HepG2 (cell line): ENCODE data around the gene DDR2. TPM values are rescaled to one million over a fixed set of nuclear protein-coding genes. Genes with fewer than 3 reads are reported as not detected.

ENCODE experiments used
- CEBPB ChIP-seq: IDR thresholded peaks from 2 replicates; pipeline ENCODE4 v1.6.1; 2011; ENCODE audit warnings: low read depth, low read length, improper control_type of control experiment, borderline replicate concordance
- GABPB1 ChIP-seq: IDR thresholded peaks from 2 replicates; pipeline ENCODE4 v1.6.1; 2016; ENCODE audit warnings: mild to moderate bottlenecking, missing genetic modification reagents, moderate library complexity, missing compliant biosample characterization
- GATAD1 ChIP-seq: IDR thresholded peaks from 2 replicates; pipeline ENCODE4 v1.6.1; 2016; ENCODE audit warnings: missing genetic modification reagents, missing compliant biosample characterization
- KDM3A ChIP-seq: IDR thresholded peaks from 2 replicates; pipeline ENCODE4 v1.6.1; 2018; ENCODE audit warnings: low read depth, missing compliant biosample characterization
- KLF16 ChIP-seq, 2 experiments: sonication (generic) in 1 of 2; formaldehyde crosslinking in 1 of 2; IDR thresholded peaks; 2 replicates each; pipeline versions ENCODE4 v1.6.1 to v1.8.0; 2016 to 2023; ENCODE audit warnings: missing genetic modification reagents in 2 of 2, missing compliant biosample characterization in 1 of 2
- MED1 ChIP-seq: sonication (generic); formaldehyde crosslinking; IDR thresholded peaks from 2 replicates; pipeline ENCODE4 v1.4.0; 2020; ENCODE audit warnings: missing genetic modification reagents
- RFXAP ChIP-seq: sonication (generic); formaldehyde crosslinking; IDR thresholded peaks from 2 replicates; pipeline ENCODE4 v1.4.0; 2020; ENCODE audit warnings: missing genetic modification reagents, borderline replicate concordance
- SIN3A ChIP-seq: IDR thresholded peaks from 2 replicates; pipeline ENCODE4 v1.6.1; 2011; ENCODE audit warnings: low read depth, mild to moderate bottlenecking, control low read depth, low read length, borderline replicate concordance
- SP5 ChIP-seq: IDR thresholded peaks from 2 replicates; pipeline ENCODE4 v1.6.1; 2016; ENCODE audit warnings: low read depth, borderline replicate concordance
- ZNF687 ChIP-seq: sonication (generic); formaldehyde crosslinking; IDR thresholded peaks from 2 replicates; pipeline ENCODE4 v1.5.1; 2020; ENCODE audit warnings: mild to moderate bottlenecking, missing genetic modification reagents, moderate library complexity
- polyA plus RNA-seq, 8 experiments: library from polyadenylated mRNA; depleted of rRNA in 3 of 8; stranded (reverse) in 7 of 8; unstranded in 1 of 8; fragments of >200 nt; fragmentation: Illumina TruSeq in 4 of 8; extraction: Trizol in 4 of 8; gene quantifications; 2 replicates each; pipeline versions ENCODE4 v1.2.1 to v1.2.3, GENCODE V29; 2011 to 2016; ENCODE audit warnings: low read depth in 4 of 8, missing spikeins in 1 of 8, mixed read lengths in 1 of 8; ENCODE audit not compliant: insufficient read depth in 1 of 8
- total RNA-seq, 5 experiments: library from RNA; depleted of rRNA; stranded (reverse); fragments of >200 nt; fragmentation: Illumina TruSeq; extraction: Trizol; gene quantifications; 2 replicates each; pipeline ENCODE4 v1.2.3, GENCODE V29; 2016; ENCODE audit warnings: low read depth in 1 of 5
- TF ChIP-seq, protein P1 (sequence below): sonication (generic); formaldehyde crosslinking; IDR thresholded peaks from 2 replicates; pipeline ENCODE4 v1.5.0; 2020; ENCODE audit warnings: mild to moderate bottlenecking, missing genetic modification reagents, borderline replicate concordance
- TF ChIP-seq, protein P2 (sequence below): IDR thresholded peaks from 2 replicates; pipeline ENCODE4 v1.6.1; 2016; ENCODE audit warnings: low read depth, control low read depth
- TF ChIP-seq, protein P3 (sequence below): IDR thresholded peaks from 2 replicates; pipeline ENCODE4 v1.6.1; 2012; ENCODE audit warnings: low read depth, low read length, improper control_type of control experiment
- TF ChIP-seq, protein P4 (sequence below): sonication (generic); formaldehyde crosslinking; IDR thresholded peaks from 2 replicates; pipeline ENCODE4 v1.5.1; 2020; ENCODE audit warnings: mild to moderate bottlenecking, moderate library complexity, missing genetic modification reagents

Gene DDR2
- total and polyA plus RNA-seq, 2 of the 13 experiments (the other 11 are each of a cell fraction or from before 2014, with no cell fraction given), result 0.36 to 0.38 TPM

GRCh38 chr1:162790303-162790984 lies 158.2 kb downstream of the DDR2 start, which contains the start of gene HSD17B7 (continued):
- TF ChIP-seq, protein P1, sequence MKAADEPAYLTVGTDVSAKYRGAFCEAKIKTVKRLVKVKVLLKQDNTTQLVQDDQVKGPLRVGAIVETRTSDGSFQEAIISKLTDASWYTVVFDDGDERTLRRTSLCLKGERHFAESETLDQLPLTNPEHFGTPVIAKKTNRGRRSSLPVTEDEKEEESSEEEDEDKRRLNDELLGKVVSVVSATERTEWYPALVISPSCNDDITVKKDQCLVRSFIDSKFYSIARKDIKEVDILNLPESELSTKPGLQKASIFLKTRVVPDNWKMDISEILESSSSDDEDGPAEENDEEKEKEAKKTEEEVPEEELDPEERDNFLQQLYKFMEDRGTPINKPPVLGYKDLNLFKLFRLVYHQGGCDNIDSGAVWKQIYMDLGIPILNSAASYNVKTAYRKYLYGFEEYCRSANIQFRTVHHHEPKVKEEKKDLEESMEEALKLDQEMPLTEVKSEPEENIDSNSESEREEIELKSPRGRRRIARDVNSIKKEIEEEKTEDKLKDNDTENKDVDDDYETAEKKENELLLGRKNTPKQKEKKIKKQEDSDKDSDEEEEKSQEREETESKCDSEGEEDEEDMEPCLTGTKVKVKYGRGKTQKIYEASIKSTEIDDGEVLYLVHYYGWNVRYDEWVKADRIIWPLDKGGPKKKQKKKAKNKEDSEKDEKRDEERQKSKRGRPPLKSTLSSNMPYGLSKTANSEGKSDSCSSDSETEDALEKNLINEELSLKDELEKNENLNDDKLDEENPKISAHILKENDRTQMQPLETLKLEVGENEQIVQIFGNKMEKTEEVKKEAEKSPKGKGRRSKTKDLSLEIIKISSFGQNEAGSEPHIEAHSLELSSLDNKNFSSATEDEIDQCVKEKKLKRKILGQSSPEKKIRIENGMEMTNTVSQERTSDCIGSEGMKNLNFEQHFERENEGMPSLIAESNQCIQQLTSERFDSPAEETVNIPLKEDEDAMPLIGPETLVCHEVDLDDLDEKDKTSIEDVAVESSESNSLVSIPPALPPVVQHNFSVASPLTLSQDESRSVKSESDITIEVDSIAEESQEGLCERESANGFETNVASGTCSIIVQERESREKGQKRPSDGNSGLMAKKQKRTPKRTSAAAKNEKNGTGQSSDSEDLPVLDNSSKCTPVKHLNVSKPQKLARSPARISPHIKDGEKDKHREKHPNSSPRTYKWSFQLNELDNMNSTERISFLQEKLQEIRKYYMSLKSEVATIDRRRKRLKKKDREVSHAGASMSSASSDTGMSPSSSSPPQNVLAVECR, result peak; percentile 47; the same call in 1 of the 2 replicates
- TF ChIP-seq, protein P2, sequence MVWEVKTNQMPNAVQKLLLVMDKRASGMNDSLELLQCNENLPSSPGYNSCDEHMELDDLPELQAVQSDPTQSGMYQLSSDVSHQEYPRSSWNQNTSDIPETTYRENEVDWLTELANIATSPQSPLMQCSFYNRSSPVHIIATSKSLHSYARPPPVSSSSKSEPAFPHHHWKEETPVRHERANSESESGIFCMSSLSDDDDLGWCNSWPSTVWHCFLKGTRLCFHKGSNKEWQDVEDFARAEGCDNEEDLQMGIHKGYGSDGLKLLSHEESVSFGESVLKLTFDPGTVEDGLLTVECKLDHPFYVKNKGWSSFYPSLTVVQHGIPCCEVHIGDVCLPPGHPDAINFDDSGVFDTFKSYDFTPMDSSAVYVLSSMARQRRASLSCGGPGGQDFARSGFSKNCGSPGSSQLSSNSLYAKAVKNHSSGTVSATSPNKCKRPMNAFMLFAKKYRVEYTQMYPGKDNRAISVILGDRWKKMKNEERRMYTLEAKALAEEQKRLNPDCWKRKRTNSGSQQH, result peak; percentile 26; the same call in 1 of the 2 replicates
- peak; percentile 43; the same call in 1 of the 2 replicates for TF ChIP-seq CEBPB
- peak; percentile 75; the same call in 1 of the 2 replicates for TF ChIP-seq SIN3A
- TF ChIP-seq, protein P3, sequence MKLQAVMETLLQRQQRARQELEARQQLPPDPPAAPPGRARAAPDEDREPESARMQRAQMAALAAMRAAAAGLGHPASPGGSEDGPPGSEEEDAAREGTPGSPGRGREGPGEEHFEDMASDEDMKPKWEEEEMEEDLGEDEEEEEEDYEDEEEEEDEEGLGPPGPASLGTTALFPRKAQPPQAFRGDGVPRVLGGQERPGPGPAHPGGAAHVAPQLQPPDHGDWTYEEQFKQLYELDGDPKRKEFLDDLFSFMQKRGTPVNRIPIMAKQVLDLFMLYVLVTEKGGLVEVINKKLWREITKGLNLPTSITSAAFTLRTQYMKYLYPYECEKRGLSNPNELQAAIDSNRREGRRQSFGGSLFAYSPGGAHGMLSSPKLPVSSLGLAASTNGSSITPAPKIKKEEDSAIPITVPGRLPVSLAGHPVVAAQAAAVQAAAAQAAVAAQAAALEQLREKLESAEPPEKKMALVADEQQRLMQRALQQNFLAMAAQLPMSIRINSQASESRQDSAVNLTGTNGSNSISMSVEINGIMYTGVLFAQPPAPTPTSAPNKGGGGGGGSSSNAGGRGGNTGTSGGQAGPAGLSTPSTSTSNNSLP, result peak; percentile 12; the same call in 1 of the 2 replicates
- TF ChIP-seq RFXAP, result peak; percentile 45; the same call in 1 of the 2 replicates
- TF ChIP-seq GABPB1 (CRISPR knock-in tag), result peak; percentile 37; the same call in 1 of the 2 replicates
- TF ChIP-seq GATAD1 (CRISPR knock-in tag), result peak; percentile 56; the same call in 1 of the 2 replicates
- TF ChIP-seq KLF16 (CRISPR knock-in tag; IDR thresholded peaks at IDR 0.05), result 0 out of 4 replicates have a peak, but pooled peaks of 1 of the 2 experiments have one; percentile 29
- 0 out of 2 replicates have a peak, but pooled peaks have one; percentile 12 for TF ChIP-seq KDM3A (CRISPR knock-in tag)
- TF ChIP-seq, protein P4, sequence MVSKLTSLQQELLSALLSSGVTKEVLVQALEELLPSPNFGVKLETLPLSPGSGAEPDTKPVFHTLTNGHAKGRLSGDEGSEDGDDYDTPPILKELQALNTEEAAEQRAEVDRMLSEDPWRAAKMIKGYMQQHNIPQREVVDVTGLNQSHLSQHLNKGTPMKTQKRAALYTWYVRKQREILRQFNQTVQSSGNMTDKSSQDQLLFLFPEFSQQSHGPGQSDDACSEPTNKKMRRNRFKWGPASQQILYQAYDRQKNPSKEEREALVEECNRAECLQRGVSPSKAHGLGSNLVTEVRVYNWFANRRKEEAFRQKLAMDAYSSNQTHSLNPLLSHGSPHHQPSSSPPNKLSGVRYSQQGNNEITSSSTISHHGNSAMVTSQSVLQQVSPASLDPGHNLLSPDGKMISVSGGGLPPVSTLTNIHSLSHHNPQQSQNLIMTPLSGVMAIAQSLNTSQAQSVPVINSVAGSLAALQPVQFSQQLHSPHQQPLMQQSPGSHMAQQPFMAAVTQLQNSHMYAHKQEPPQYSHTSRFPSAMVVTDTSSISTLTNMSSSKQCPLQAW (CRISPR knock-in tag), result peak; percentile 68; the same call in 1 of the 2 replicates
- peak; percentile 72 for TF ChIP-seq ZNF687 (CRISPR knock-in tag)
- peak; percentile 39; the same call in 1 of the 2 replicates for TF ChIP-seq SP5 (CRISPR knock-in tag)
- peak; percentile 67 for TF ChIP-seq MED1 (CRISPR knock-in tag)
